Activated T-helper 17 cell treated with anti-CD3 and anti-CD28 coated beads, Interleukin-2, amount 50 U/mL, for 72 hours (primary cell): ENCODE data around the gene USP3. TPM values are rescaled to one million over a fixed set of nuclear protein-coding genes. Genes with fewer than 3 reads are reported as not detected.
"Not testable (repeated sequence)": the region's sequence is repeated elsewhere in the genome, so short reads cannot be mapped to it uniquely, and the experiment has no call there.

Experiments used
- ATAC-seq: fragments of 150-1000 bp; cut with Tn5 transposase; replicated peaks from 2 replicates; pipeline ENCODE4 v1.10.0; 2021; ENCODE audit warnings: mild to moderate bottlenecking, moderate library complexity
- H3K27ac Mint-ChIP-seq: one replicate; pipeline ENCODE4 v1.8.0; 2022; ENCODE audit warnings: mixed read lengths
- H3K27me3 Mint-ChIP-seq: one replicate; pipeline ENCODE4 v1.8.0; 2022; ENCODE audit warnings: mixed read lengths
- H3K36me3 Mint-ChIP-seq: one replicate; pipeline ENCODE4 v1.8.0; 2022; ENCODE audit warnings: low read depth, mild to moderate bottlenecking, mixed read lengths
- H3K4me1 Mint-ChIP-seq: one replicate; pipeline ENCODE4 v1.8.0; 2022; ENCODE audit warnings: mixed read lengths
- H3K4me3 Mint-ChIP-seq: one replicate; pipeline ENCODE4 v1.8.0; 2022; ENCODE audit warnings: mild to moderate bottlenecking, mixed read lengths
- H3K9me3 Mint-ChIP-seq: one replicate; pipeline ENCODE4 v1.8.0; 2022; ENCODE audit warnings: mixed read lengths
- total RNA-seq, 2 donors: library from RNA; stranded (reverse); gene quantifications; one replicate each; pipeline ENCODE4 v1.2.3, GENCODE V29; 2022

USP3 gene
- total RNA-seq, 2 donors from 2014 or later, result 60.9 to 102 TPM

- peaks cover 51% of the 10 kb centered on the region for H3K36me3 Mint-ChIP-seq
- H3K4me3 Mint-ChIP-seq, result no peak overlapping the region
- peaks cover 12% of the 10 kb centered on the region for H3K4me1 Mint-ChIP-seq
- no peaks in the 10 kb centered on the region for H3K27me3 Mint-ChIP-seq
- no peak for ATAC-seq
- no peaks in the 10 kb centered on the region for H3K9me3 Mint-ChIP-seq
- peak overlapping the region; percentile 78 for H3K27ac Mint-ChIP-seq
These were observed 106.8 kb downstream of the USP3 start for GRCh38 chr15:63611177-63611576.

GRCh38 chr15:63612300-63612699 lies 107.9 kb downstream of the USP3 start:
- H3K36me3 Mint-ChIP-seq, result peaks cover 51% of the 10 kb centered on the region

GRCh38 chr15:63615935-63616334 lies 111.5 kb downstream of the USP3 start:
- Mint-ChIP-seq H3K36me3 (peaks cover 34% of the 10 kb centered on the region), H3K9me3 (no peaks in the 10 kb centered on the region), H3K27me3 (no peaks in the 10 kb centered on the region), H3K27ac (no peak overlapping the region), H3K4me1 (peaks cover under 1% of the 10 kb centered on the region), H3K4me3 (no peak overlapping the region)
- ATAC-seq, result no peak

More at GRCh38 chr15:63612300-63612699, 107.9 kb downstream of the USP3 start:
- Mint-ChIP-seq H3K27me3 (no peaks in the 10 kb centered on the region), H3K9me3 (no peaks in the 10 kb centered on the region), H3K4me3 (no peak overlapping the region), H3K4me1 (peaks cover 12% of the 10 kb centered on the region), H3K27ac (peak overlapping the region; percentile 78)
- no peak for ATAC-seq

GRCh38 chr15:63617147-63617546 lies 112.8 kb downstream of the USP3 start:
- not testable (repeated sequence) for H3K9me3 Mint-ChIP-seq, H3K27ac Mint-ChIP-seq, H3K4me3 Mint-ChIP-seq, H3K27me3 Mint-ChIP-seq, ATAC-seq, H3K4me1 Mint-ChIP-seq
- peaks cover 36% of the 10 kb centered on the region for H3K36me3 Mint-ChIP-seq

- peaks cover 36% of the 10 kb centered on the region for H3K36me3 Mint-ChIP-seq
- H3K4me1 Mint-ChIP-seq, H3K9me3 Mint-ChIP-seq, H3K4me3 Mint-ChIP-seq, ATAC-seq, H3K27me3 Mint-ChIP-seq, H3K27ac Mint-ChIP-seq: not testable (repeated sequence)
These were observed 113.2 kb downstream of the USP3 start for GRCh38 chr15:63617627-63618026.

GRCh38 chr15:63620760-63621159 lies 116.4 kb downstream of the USP3 start:
- H3K36me3 Mint-ChIP-seq, result peaks cover 55% of the 10 kb centered on the region
- ATAC-seq, H3K27ac Mint-ChIP-seq, H3K4me1 Mint-ChIP-seq, H3K9me3 Mint-ChIP-seq, H3K4me3 Mint-ChIP-seq, H3K27me3 Mint-ChIP-seq: not testable (repeated sequence)

- no peak overlapping the region for H3K27ac Mint-ChIP-seq
- no peak for ATAC-seq
These were observed 119.0 kb downstream of the USP3 start for GRCh38 chr15:63623232-63623969.

GRCh38 chr15:63626955-63627354 lies 122.6 kb downstream of the USP3 start:
- H3K4me1 Mint-ChIP-seq, result no peaks in the 10 kb centered on the region
- H3K9me3 Mint-ChIP-seq, result no peaks in the 10 kb centered on the region
- H3K27me3 Mint-ChIP-seq, result no peaks in the 10 kb centered on the region
- H3K27ac Mint-ChIP-seq, result peak overlapping the region; percentile 11
- no peak overlapping the region for H3K4me3 Mint-ChIP-seq
- peaks cover 99% of the 10 kb centered on the region for H3K36me3 Mint-ChIP-seq
- no peak for ATAC-seq

More at GRCh38 chr15:63623232-63623969, 119.0 kb downstream of the USP3 start:
- Mint-ChIP-seq H3K27me3 (no peaks in the 10 kb centered on the region), H3K9me3 (no peaks in the 10 kb centered on the region), H3K4me3 (no peak overlapping the region), H3K36me3 (peaks cover 73% of the 10 kb centered on the region), H3K4me1 (no peaks in the 10 kb centered on the region)

- no peaks in the 10 kb centered on the region for H3K4me1 Mint-ChIP-seq
- no peaks in the 10 kb centered on the region for H3K27me3 Mint-ChIP-seq
- H3K9me3 Mint-ChIP-seq, result no peaks in the 10 kb centered on the region
- H3K36me3 Mint-ChIP-seq, result peaks cover 99% of the 10 kb centered on the region
- H3K4me3 Mint-ChIP-seq, result no peak overlapping the region
- no peak for ATAC-seq
- H3K27ac Mint-ChIP-seq, result no peak overlapping the region
These were observed 123.9 kb downstream of the USP3 start for GRCh38 chr15:63628123-63628822.

- Mint-ChIP-seq H3K27me3 (no peaks in the 10 kb centered on the region), H3K9me3 (no peaks in the 10 kb centered on the region), H3K27ac (no peak overlapping the region), H3K36me3 (peaks cover 97% of the 10 kb centered on the region), H3K4me1 (no peaks in the 10 kb centered on the region), H3K4me3 (no peak overlapping the region)
- no peak for ATAC-seq
These were observed 125.8 kb downstream of the USP3 start for GRCh38 chr15:63630036-63630751.

GRCh38 chr15:63633312-63633711 lies 128.9 kb downstream of the USP3 start:
- ATAC-seq, result no peak
- Mint-ChIP-seq H3K27ac (no peak overlapping the region), H3K27me3 (no peaks in the 10 kb centered on the region), H3K36me3 (peaks cover 99% of the 10 kb centered on the region), H3K9me3 (no peaks in the 10 kb centered on the region), H3K4me3 (no peak overlapping the region), H3K4me1 (peaks cover 6% of the 10 kb centered on the region)

GRCh38 chr15:63634154-63634553 lies 129.8 kb downstream of the USP3 start:
- H3K36me3 Mint-ChIP-seq, result peaks cover 99% of the 10 kb centered on the region
- ATAC-seq, result no peak
- no peak overlapping the region for H3K4me3 Mint-ChIP-seq
- H3K27me3 Mint-ChIP-seq, result no peaks in the 10 kb centered on the region
- no peaks in the 10 kb centered on the region for H3K9me3 Mint-ChIP-seq
- H3K4me1 Mint-ChIP-seq, result peaks cover 9% of the 10 kb centered on the region
- H3K27ac Mint-ChIP-seq, result peak overlapping the region; percentile 41

GRCh38 chr15:63636518-63637061 lies 132.2 kb downstream of the USP3 start:
- H3K27me3 Mint-ChIP-seq, result no peaks in the 10 kb centered on the region
- H3K9me3 Mint-ChIP-seq, result no peaks in the 10 kb centered on the region
- H3K27ac Mint-ChIP-seq, result no peak overlapping the region
- peaks cover 98% of the 10 kb centered on the region for H3K36me3 Mint-ChIP-seq
- H3K4me3 Mint-ChIP-seq, result no peak overlapping the region
- H3K4me1 Mint-ChIP-seq, result peaks cover 9% of the 10 kb centered on the region
- peak; percentile 51 for ATAC-seq

GRCh38 chr15:63638839-63639238 lies 134.4 kb downstream of the USP3 start:
- peaks cover 95% of the 10 kb centered on the region for H3K36me3 Mint-ChIP-seq
- no peaks in the 10 kb centered on the region for H3K27me3 Mint-ChIP-seq
- no peak overlapping the region for H3K4me3 Mint-ChIP-seq
- H3K9me3 Mint-ChIP-seq, result no peaks in the 10 kb centered on the region
- H3K4me1 Mint-ChIP-seq, result peaks cover 9% of the 10 kb centered on the region
- peak; percentile 66 for ATAC-seq
- peak overlapping the region; percentile 31 for H3K27ac Mint-ChIP-seq
